Measurements from ENCODE around the gene ELOVL5.

ELOVL5 gene

GRCh38 chr6:53241938-53242337 lies 106.8 kb downstream of the ELOVL5 start:
- DNase-seq (ENCODE audit: low spot score) (no peak), FAIRE-seq (no peak)

- FAIRE-seq (no peak), DNase-seq (ENCODE audit: low spot score) (no peak)
Observed at GRCh38 chr6:53240761-53241160, 108.0 kb downstream of the ELOVL5 start.

- no peak for DNase-seq (ENCODE audit: low spot score)
- no peak for FAIRE-seq
Observed at GRCh38 chr6:53240139-53240538, 108.6 kb downstream of the ELOVL5 start.

- DNase-seq (ENCODE audit: low spot score) (no peak), FAIRE-seq (peak; percentile 74)
Observed at GRCh38 chr6:53239526-53239925, 109.2 kb downstream of the ELOVL5 start.

- FAIRE-seq (no peak), DNase-seq (ENCODE audit: low spot score) (no peak)
Observed at GRCh38 chr6:53238311-53238710, 110.4 kb downstream of the ELOVL5 start.

- FAIRE-seq (no peak), DNase-seq (ENCODE audit: low spot score) (no peak)
Observed at GRCh38 chr6:53236241-53236640, 112.5 kb downstream of the ELOVL5 start.

- FAIRE-seq (no peak), DNase-seq (ENCODE audit: low spot score) (no peak)
Observed at GRCh38 chr6:53235508-53235907, 113.2 kb downstream of the ELOVL5 start.

GRCh38 chr6:53233309-53233708 lies 115.4 kb downstream of the ELOVL5 start:
- DNase-seq (ENCODE audit: low spot score) (no peak), FAIRE-seq (no peak)

- DNase-seq (ENCODE audit: low spot score) (no peak), FAIRE-seq (no peak)
Observed at GRCh38 chr6:53230775-53231467, 117.8 kb downstream of the ELOVL5 start.

- FAIRE-seq (no peak), DNase-seq (ENCODE audit: low spot score) (no peak)
Observed at GRCh38 chr6:53227847-53228246, 120.9 kb downstream of the ELOVL5 start.

- no peak for FAIRE-seq
- no peak for DNase-seq (ENCODE audit: low spot score)
Observed at GRCh38 chr6:53220605-53221004, 128.1 kb downstream of the ELOVL5 start.
